ENCODE measurements around the gene KLK13. TPM values are rescaled to one million over a fixed set of nuclear protein-coding genes. Genes with fewer than 3 reads are reported as not detected.

KLK13 gene
- polyA plus RNA-seq, 3 donors, result not detected

DNA sequence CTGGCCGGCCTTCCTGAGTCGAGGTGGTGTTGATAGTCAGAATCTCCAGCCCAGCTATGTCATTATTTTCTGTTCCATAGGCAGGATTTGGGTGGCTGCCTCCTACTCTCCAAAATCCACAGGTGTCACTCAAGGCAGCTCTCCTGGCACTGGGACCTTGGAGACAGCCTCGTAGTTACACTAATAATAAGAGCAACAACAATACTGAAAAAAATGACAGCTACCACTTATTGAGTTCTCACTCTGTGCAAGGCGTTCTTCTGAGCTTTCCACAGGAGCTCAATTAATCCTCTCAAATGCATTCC, 17.9 kb downstream of the KLK13 start:
- TF ChIP-seq, protein P1, sequence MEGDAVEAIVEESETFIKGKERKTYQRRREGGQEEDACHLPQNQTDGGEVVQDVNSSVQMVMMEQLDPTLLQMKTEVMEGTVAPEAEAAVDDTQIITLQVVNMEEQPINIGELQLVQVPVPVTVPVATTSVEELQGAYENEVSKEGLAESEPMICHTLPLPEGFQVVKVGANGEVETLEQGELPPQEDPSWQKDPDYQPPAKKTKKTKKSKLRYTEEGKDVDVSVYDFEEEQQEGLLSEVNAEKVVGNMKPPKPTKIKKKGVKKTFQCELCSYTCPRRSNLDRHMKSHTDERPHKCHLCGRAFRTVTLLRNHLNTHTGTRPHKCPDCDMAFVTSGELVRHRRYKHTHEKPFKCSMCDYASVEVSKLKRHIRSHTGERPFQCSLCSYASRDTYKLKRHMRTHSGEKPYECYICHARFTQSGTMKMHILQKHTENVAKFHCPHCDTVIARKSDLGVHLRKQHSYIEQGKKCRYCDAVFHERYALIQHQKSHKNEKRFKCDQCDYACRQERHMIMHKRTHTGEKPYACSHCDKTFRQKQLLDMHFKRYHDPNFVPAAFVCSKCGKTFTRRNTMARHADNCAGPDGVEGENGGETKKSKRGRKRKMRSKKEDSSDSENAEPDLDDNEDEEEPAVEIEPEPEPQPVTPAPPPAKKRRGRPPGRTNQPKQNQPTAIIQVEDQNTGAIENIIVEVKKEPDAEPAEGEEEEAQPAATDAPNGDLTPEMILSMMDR (IDR thresholded peaks at IDR 0.05), result no peak
- no peaks in the 10 kb centered on the region for H3K4me1 Mint-ChIP-seq
- Histone ChIP-seq H2AFZ (ENCODE audit: insufficient read depth, low read depth, low read length, poor library complexity, severe bottlenecking) (no peak overlapping the region), H3K4me2 (replicated peaks; ENCODE audit: extremely low read depth, low read length, poor library complexity, severe bottlenecking) (no peak overlapping the region), H3K4me1 (ENCODE audit: control insufficient read depth in 1 of 2, insufficient read depth in 2 of 2, low read length in 2 of 2) (no peaks in the 10 kb centered on the region), H3K9ac (ENCODE audit: insufficient read depth, low read length, poor library complexity, severe bottlenecking) (no peak overlapping the region), H3K4me3 (replicated peaks in 1 of 3; ENCODE audit: low read depth in 2 of 3, low read length in 3 of 3) (no peak overlapping the region), H3K9me3 (replicated peaks in 1 of 2; ENCODE audit: control insufficient read depth in 1 of 2, insufficient read depth in 1 of 2, low read length in 2 of 2) (no peaks in the 10 kb centered on the region), H3K27me3 (ENCODE audit: control insufficient read depth in 2 of 2, insufficient read depth in 2 of 2, low read length in 2 of 2) (peaks cover 0 to 5% of the 10 kb centered on the region in 2 donors), H4K20me1 (ENCODE audit: insufficient read depth, low read length) (no peaks in the 10 kb centered on the region), H3K36me3 (replicated peaks in 1 of 2; ENCODE audit: control insufficient read depth in 1 of 2, insufficient read depth in 2 of 2, low read length in 2 of 2) (no peaks in the 10 kb centered on the region), H3K27ac (ENCODE audit: low read depth in 1 of 2, low read length in 2 of 2) (no peak overlapping the region), H3K79me2 (ENCODE audit: insufficient read depth, low read length) (no peaks in the 10 kb centered on the region)
- intact Hi-C loops (cut with micrococcal nuclease), result no loop called here
- no peak for DNase-seq
- H3K4me3 Mint-ChIP-seq, result no peak overlapping the region
- no peak overlapping the region for H3K27ac Mint-ChIP-seq
- peaks cover 0 to 14% (median 6%) of the 10 kb centered on the region in 7 donors for H3K9me3 Mint-ChIP-seq
- 10% methylated on average over 2 of the region's 4 CpGs for WGBS (ENCODE audit: insufficient coverage)
- H3K27me3 Mint-ChIP-seq (ENCODE audit: low read depth in 3 of 3), result peaks cover 8 to 27% (median 26%) of the 10 kb centered on the region in 3 donors
- no peaks in the 10 kb centered on the region for H3K36me3 Mint-ChIP-seq

DNA sequence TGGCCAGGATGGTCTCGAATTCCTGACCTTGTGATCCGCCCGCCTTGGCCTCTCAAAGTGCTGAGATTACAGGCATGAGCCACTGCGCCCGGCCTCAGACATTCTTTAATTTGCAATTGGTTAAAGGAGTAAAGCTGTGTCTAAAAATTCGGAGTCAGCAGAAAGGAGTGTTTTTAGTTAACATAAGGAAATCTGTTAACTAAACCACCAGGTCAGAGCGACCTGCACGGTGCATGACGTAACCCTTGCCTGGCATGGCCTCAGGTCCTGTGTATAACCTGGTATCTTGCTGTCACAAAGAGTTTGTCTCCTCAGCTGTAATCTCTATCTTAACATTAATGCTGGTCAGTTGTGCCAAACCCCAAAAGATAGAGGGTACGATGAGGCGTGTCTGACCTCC, 20.6 kb downstream of the KLK13 start:
- Mint-ChIP-seq H3K9me3 (peaks cover 0 to 17% (median 0%) of the 10 kb centered on the region in 7 donors), H3K4me1 (no peaks in the 10 kb centered on the region), H3K36me3 (no peaks in the 10 kb centered on the region), H3K27me3 (ENCODE audit: low read depth in 3 of 3) (peaks cover 8 to 23% (median 21%) of the 10 kb centered on the region in 3 donors), H3K27ac (no peak overlapping the region), H3K4me3 (no peak overlapping the region)
- Histone ChIP-seq H3K4me3 (replicated peaks in 1 of 3; ENCODE audit: low read depth in 2 of 3, low read length in 3 of 3) (no peak overlapping the region), H4K20me1 (ENCODE audit: insufficient read depth, low read length) (no peaks in the 10 kb centered on the region), H3K4me2 (replicated peaks; ENCODE audit: extremely low read depth, low read length, poor library complexity, severe bottlenecking) (no peak overlapping the region), H3K27ac (ENCODE audit: low read depth in 1 of 2, low read length in 2 of 2) (no peak overlapping the region), H3K79me2 (ENCODE audit: insufficient read depth, low read length) (no peaks in the 10 kb centered on the region), H3K9me3 (replicated peaks in 1 of 2; ENCODE audit: control insufficient read depth in 1 of 2, insufficient read depth in 1 of 2, low read length in 2 of 2) (no peaks in the 10 kb centered on the region), H3K27me3 (ENCODE audit: control insufficient read depth in 2 of 2, insufficient read depth in 2 of 2, low read length in 2 of 2) (peaks cover 0 to 5% of the 10 kb centered on the region in 2 donors), H3K4me1 (ENCODE audit: control insufficient read depth in 1 of 2, insufficient read depth in 2 of 2, low read length in 2 of 2) (no peaks in the 10 kb centered on the region), H3K9ac (ENCODE audit: insufficient read depth, low read length, poor library complexity, severe bottlenecking) (no peak overlapping the region), H3K36me3 (replicated peaks in 1 of 2; ENCODE audit: control insufficient read depth in 1 of 2, insufficient read depth in 2 of 2, low read length in 2 of 2) (no peaks in the 10 kb centered on the region), H2AFZ (ENCODE audit: insufficient read depth, low read depth, low read length, poor library complexity, severe bottlenecking) (no peak overlapping the region)
- 100% methylated on average over 4 of the region's 11 CpGs for WGBS (ENCODE audit: insufficient coverage)
- TF ChIP-seq, protein P1 (IDR thresholded peaks at IDR 0.05), result no peak
- no peak for DNase-seq
- intact Hi-C loops (cut with micrococcal nuclease), result no loop called here
